ENCODE results near the gene CALY. TPM values are rescaled to one million over a fixed set of nuclear protein-coding genes. Genes with fewer than 3 reads are reported as not detected.

The CALY gene
- total RNA-seq, 1 donor, result 0.73 TPM

DNA sequence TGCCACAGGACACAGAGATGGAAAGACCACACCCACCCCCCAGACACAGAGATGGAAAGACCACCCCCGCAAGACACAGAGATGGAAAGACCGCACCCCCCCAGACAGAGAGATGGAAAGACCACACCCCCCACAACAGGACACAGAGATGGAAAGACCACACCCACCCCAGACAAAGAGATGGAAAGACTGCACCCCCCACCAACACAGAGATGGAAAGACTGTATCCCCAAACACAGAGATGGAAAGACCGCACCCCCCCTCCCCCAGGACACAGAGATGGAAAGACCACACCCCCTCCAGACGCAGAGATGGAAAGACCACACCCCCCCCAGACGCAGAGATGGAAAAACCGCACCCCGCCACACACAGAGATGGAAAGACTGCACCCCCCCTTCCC lies 20.0 kb downstream of the CALY start:
- Histone ChIP-seq H3K4me1 (ENCODE audit: insufficient read depth, low read length) (peaks cover 7% of the 10 kb centered on the region), H3K9me3 (ENCODE audit: low read depth, low read length) (no peaks in the 10 kb centered on the region), H3K4me3 (ENCODE audit: low read length) (no peak overlapping the region)

DNA sequence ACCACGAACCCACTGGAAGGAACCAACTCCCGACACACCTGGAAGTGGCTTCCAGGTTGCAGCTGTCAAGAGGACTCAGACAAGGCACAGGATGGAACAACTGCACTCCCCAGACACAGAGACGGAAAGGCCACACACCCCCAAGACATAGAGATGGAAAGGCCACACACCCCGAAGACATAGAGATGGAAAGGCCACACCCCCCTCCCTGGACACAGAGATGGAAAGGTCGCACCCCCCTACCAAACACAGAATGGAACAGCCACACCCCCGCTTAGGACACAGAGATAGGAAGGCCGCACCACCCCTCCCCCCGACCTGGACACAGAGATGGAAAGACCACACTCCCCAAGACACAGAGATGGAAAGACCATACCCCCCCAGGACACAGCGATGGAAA lies 20.4 kb downstream of the CALY start:
- Histone ChIP-seq H3K9me3 (ENCODE audit: low read depth, low read length) (no peaks in the 10 kb centered on the region), H3K4me3 (ENCODE audit: low read length) (no peak overlapping the region), H3K27me3 (ENCODE audit: insufficient read depth, low read length) (peaks cover 5% of the 10 kb centered on the region), H3K4me1 (ENCODE audit: insufficient read depth, low read length) (peaks cover 7% of the 10 kb centered on the region)

More for the DNA sequence above, 20.0 kb downstream of the CALY start:
- peaks cover 5% of the 10 kb centered on the region for H3K27me3 ChIP-seq (ENCODE audit: insufficient read depth, low read length)

DNA sequence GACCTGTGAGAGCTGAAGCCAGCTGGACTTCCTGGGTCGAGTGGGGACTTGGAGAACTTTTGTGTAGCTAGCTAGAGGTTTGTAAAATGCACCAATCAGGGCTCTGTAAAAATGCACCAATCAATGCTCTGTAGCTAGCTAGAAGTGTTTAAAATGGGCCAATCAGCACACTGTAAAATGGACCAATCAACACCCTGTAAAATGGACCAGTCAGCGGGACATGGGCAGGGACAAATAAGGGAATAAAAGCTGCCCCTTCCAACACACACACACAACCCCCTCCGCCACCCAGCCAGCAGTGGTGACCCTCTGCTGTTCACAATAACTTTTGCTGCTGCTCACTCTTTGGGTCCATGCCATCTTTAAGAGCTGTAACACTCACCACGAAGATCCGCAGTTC lies 20.8 kb downstream of the CALY start:
- no peak overlapping the region for H3K4me3 ChIP-seq (ENCODE audit: low read length)
- H3K27me3 ChIP-seq (ENCODE audit: insufficient read depth, low read length), result peaks cover 5% of the 10 kb centered on the region
- H3K4me1 ChIP-seq (ENCODE audit: insufficient read depth, low read length), result peaks cover 7% of the 10 kb centered on the region
- H3K9me3 ChIP-seq (ENCODE audit: low read depth, low read length), result no peaks in the 10 kb centered on the region

DNA sequence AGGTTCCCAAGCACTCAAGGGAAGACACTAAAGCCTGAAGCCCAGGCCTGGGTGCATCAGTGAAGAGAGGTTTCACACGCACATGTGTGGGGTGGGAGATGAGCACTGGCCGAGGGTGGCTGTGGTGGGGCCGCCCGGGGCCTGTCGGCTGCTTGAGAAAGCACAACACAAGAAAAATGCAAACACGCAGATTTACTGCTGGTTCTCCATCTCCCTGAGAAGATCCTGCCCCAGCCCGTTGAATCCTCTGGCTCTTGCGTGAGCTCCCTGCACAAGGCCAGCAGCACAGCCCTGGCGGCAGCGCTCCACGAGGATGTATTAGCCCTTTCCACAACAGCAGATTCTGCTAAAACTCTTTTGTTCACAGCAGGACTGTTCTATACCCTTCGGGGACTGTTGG lies 21.8 kb downstream of the CALY start:
- H3K9me3 ChIP-seq (ENCODE audit: low read depth, low read length), result no peaks in the 10 kb centered on the region
- H3K4me1 ChIP-seq (ENCODE audit: insufficient read depth, low read length), result peaks cover 7% of the 10 kb centered on the region
- H3K4me3 ChIP-seq (ENCODE audit: low read length), result no peak overlapping the region
- peaks cover 5% of the 10 kb centered on the region for H3K27me3 ChIP-seq (ENCODE audit: insufficient read depth, low read length)

DNA sequence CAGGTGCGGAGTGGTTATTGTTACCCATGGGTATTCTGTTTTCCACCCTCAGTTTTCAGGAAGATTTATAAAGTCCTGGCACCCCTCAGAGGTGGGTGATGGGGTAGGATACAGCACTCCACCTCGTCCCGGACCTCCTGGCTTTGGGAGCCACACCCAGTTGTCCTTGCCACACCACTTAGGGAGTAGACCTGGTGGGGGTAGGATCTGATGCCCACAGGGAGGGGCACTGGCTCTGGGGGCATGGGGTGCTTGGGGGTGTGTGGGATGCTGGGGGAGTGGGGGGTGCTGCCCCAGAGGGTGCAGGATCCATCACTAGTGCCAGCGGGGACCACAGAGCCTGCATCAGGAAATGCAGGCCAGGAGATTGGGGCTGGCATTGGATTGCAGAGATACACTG lies 23.5 kb downstream of the CALY start:
- Histone ChIP-seq H3K4me1 (ENCODE audit: insufficient read depth, low read length) (peaks cover 8% of the 10 kb centered on the region), H3K27me3 (ENCODE audit: insufficient read depth, low read length) (no peaks in the 10 kb centered on the region), H3K4me3 (ENCODE audit: low read length) (no peak overlapping the region), H3K9me3 (ENCODE audit: low read depth, low read length) (no peaks in the 10 kb centered on the region)

DNA sequence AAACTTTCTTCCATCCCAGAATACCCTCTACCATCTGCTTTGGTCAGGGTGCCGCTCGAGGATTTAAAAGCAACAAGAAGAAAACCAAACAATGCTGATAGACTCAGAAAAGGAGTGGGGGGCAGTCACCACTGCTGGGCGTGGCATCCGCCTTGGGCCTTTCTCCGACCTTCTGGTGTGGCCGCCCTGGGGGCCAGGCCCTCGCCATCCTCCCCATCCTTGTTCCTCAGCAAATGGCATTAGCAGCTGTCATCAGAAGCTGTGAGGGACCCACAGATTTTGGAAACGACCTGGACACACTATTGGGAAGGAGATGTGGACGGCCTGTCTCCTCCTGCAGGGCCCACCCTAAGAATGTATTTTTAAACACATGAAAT lies 23.9 kb downstream of the CALY start:
- H3K4me1 ChIP-seq (ENCODE audit: insufficient read depth, low read length), result peaks cover 12% of the 10 kb centered on the region
- no peaks in the 10 kb centered on the region for H3K27me3 ChIP-seq (ENCODE audit: insufficient read depth, low read length)
- H3K4me3 ChIP-seq (ENCODE audit: low read length), result no peak overlapping the region
- no peaks in the 10 kb centered on the region for H3K9me3 ChIP-seq (ENCODE audit: low read depth, low read length)

DNA sequence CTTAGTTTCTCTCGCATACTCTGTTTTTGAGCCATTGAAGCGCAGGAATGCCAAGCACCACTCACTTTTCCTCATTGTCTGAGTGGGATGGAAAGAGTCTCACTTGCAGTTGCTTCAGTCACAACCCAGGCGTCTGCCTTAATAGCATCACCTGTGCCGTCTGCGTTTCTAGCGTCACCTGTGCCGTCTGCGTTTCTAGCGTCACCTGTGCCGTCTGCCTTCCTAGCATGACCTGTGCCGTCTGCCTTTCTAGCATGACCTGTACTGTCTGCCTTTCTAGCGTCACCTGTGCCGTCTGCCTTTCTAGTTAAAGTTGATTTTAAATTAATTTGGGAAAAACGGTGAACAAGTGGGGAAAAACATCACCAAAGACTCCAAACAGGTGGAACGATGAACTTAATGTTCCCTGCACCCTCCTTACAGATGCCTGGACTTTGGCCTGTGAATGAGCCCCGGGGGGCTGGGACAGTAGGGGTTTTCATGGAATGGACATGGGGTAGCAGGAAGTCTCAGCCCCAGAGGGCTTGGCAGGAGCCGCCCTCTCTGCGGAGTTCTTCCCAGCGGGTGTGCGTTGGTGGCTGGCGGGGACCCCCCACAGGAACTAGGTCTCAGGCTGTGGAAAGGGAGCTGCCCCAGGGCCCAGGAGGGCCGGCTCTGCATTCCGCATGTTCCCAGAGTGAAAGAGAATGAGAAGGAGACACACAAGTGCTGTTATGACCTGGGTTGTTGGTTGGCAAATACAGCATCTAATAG lies 24.5 kb downstream of the CALY start:
- Histone ChIP-seq H3K9me3 (ENCODE audit: low read depth, low read length) (no peaks in the 10 kb centered on the region), H3K27me3 (ENCODE audit: insufficient read depth, low read length) (no peaks in the 10 kb centered on the region), H3K4me3 (ENCODE audit: low read length) (no peak overlapping the region), H3K4me1 (ENCODE audit: insufficient read depth, low read length) (peaks cover 18% of the 10 kb centered on the region)

DNA sequence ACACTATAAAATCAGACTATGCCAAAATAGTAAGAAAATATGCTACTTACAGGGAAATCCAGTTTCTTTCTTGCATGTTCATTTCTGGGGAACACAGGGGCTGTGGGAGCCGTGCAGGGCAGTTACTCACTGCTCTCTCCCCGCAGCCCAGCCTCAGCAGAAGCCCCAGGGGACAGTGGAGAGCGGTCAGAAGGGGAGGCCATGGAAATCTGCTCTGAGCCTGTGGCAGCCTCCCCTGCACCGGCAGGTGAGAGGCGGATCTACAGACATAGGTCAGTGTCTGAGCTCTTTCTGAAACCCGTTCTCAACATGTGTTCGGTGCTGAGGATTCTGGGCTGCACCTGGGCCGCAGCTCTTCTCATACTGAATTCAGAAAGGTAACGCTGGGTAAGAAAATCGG lies 25.1 kb downstream of the CALY start:
- Histone ChIP-seq H3K4me3 (ENCODE audit: low read length) (no peak overlapping the region), H3K9me3 (ENCODE audit: low read depth, low read length) (no peaks in the 10 kb centered on the region), H3K4me1 (ENCODE audit: insufficient read depth, low read length) (peaks cover 24% of the 10 kb centered on the region), H3K27me3 (ENCODE audit: insufficient read depth, low read length) (no peaks in the 10 kb centered on the region)

DNA sequence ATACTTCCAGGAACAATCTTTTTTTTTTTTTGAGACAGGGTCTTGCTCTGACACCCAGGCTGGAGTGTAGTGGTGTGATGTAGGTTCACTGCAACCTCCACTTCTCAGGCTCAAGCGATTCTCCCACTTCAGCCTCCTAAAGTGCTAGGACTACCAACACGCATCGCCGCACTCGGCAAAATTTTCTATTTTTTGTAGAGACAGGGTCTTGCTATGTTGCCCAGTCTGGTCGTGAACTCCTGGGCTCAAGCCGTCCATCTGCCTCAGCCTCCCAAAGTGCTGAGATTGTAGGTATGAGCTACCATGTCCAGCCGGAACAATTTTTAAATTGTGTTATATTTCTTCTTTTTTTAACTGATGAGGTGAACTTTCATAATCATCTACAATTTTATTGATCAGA lies 25.9 kb downstream of the CALY start:
- H3K9me3 ChIP-seq (ENCODE audit: low read depth, low read length), result no peaks in the 10 kb centered on the region
- H3K27me3 ChIP-seq (ENCODE audit: insufficient read depth, low read length), result no peaks in the 10 kb centered on the region
- H3K4me3 ChIP-seq (ENCODE audit: low read length), result no peak overlapping the region
- H3K4me1 ChIP-seq (ENCODE audit: insufficient read depth, low read length), result peaks cover 32% of the 10 kb centered on the region

DNA sequence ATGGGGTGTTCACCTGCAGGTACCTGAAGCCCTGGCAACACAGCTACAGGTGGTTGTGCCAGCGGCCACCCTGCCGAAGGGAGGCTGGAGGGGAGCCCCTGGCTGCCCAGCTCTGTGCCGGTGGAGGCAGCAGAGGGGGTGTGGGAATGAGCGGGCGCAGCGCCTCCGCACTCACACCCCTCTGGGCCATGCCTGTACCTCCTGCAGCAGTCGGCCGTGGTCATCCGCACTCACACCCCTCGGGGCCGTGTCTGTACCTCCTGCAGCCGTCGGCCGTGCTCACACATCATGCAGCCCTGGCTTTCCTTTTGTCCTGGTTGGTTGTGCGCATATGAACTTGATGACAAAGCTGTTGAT lies 26.3 kb downstream of the CALY start:
- H3K9me3 ChIP-seq (ENCODE audit: low read depth, low read length), result no peaks in the 10 kb centered on the region
- H3K4me1 ChIP-seq (ENCODE audit: insufficient read depth, low read length), result peaks cover 36% of the 10 kb centered on the region
- H3K27me3 ChIP-seq (ENCODE audit: insufficient read depth, low read length), result no peaks in the 10 kb centered on the region
- H3K4me3 ChIP-seq (ENCODE audit: low read length), result no peak overlapping the region

DNA sequence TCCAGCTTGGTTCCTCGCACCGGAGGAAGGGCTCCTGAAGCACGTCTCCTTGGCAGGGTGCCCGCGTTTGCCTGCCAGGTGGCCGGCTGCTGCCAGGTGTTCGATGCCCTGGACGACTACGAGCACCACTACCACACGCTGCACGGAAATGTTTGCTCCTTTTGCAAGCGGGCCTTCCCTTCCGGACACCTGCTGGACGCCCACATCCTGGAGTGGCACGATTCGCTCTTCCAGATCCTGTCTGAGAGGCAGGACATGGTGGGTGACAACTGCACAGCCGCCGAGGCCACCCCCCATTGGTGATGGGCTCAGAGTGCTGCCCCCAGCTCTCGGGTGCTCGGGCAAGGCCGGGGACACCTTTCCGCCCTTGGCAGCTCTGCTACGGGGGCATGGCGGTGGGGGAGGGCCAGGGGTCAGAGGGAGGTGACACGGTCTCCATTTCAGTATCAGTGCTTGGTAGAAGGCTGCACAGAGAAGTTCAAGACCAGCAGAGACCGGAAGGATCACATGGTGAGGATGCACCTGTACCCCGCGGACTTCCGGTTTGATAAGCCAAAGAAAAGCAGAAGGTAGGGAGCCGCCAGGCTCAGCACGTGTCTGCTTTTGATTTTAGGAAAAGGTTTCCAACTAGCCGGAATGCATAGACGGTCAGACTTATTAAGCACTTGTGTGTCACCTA lies 26.8 kb downstream of the CALY start:
- H3K9me3 ChIP-seq (ENCODE audit: low read depth, low read length), result no peaks in the 10 kb centered on the region
- H3K4me3 ChIP-seq (ENCODE audit: low read length), result no peak overlapping the region
- H3K4me1 ChIP-seq (ENCODE audit: insufficient read depth, low read length), result peaks cover 39% of the 10 kb centered on the region
- no peaks in the 10 kb centered on the region for H3K27me3 ChIP-seq (ENCODE audit: insufficient read depth, low read length)

DNA sequence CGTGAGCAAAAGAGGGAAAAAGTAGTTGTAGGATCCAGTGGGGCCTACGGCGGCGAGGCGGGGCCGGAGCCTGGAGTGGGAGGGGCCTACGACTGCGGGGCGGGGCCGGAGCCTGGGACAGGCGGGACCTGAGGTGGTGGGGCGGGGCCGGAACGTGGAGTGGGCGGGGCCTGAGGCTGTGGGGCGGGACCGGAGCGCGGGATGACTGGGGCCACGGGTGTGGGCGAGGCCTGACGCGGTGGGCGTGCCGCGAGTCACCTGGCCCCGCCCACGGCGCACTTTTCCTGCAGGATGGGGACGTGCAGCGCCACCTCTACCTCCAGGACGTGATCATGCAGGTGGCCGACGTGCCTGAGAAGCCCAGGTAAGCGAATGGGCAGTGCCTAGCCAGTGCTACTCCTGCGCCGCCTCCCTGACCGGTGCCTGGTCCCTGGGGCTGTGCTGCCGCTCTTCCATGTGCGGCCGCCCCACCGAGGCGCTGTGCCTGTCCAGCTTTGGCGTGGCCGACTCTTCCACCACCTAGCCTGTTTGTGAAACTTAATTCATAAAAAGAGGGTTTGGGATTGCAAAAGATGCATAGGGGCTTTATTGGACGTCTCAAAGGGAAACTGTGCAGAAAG lies 27.5 kb downstream of the CALY start:
- H3K9me3 ChIP-seq (ENCODE audit: low read depth, low read length), result no peaks in the 10 kb centered on the region
- H3K27me3 ChIP-seq (ENCODE audit: insufficient read depth, low read length), result no peaks in the 10 kb centered on the region
- H3K4me1 ChIP-seq (ENCODE audit: insufficient read depth, low read length), result peaks cover 39% of the 10 kb centered on the region
- H3K4me3 ChIP-seq (ENCODE audit: low read length), result peak overlapping the region; percentile 93

DNA sequence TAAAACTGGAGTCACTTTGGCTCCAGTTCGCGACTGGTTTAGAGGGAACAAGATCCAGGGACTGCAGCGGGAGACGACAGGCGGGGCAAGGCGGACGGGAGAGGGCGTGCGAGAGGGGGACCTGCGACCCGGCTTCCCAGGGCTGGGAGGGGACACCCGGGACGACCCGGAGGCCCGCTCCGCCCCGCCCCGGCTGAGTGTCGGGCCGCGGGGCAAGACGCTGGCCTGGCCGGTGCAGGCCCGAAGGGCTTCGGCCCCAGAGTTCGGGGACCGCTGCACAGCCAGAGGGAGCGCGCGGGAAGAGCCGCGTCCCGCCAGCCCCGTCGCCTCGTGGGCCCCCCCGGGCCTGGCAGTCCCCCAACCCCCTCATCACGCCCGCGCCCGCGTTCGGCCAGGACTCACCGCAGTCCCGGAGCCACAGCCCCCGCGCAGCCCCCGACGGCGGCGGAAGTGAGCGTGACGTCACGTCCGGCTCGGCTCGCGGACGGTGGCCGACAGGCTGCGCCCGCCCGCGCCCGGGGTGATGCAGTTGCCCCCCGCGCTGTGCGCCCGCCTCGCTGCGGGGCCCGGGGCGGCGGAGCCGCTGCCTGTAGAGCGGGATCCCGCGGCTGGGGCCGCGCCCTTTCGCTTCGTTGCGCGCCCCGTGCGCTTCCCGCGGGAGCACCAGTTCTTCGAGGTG lies 28.1 kb downstream of the CALY start, which contains the start of the genes TUBGCP2 and ZNF511:
TSS of gene TUBGCP2 (minus strand) at position 452 of the 679 bp plus-strand sequence. CDS start 5,931 bp downstream, outside the sequence.
TSS of gene ZNF511 (plus strand) at position 494 of the 679 bp plus-strand sequence. CDS start at position 524, 30 bp downstream.
- H3K9me3 ChIP-seq (ENCODE audit: low read depth, low read length), result no peaks in the 10 kb centered on the region
- peak within 1 kb of the TSS; percentile 93 for H3K4me3 ChIP-seq (ENCODE audit: low read length)

DNA sequence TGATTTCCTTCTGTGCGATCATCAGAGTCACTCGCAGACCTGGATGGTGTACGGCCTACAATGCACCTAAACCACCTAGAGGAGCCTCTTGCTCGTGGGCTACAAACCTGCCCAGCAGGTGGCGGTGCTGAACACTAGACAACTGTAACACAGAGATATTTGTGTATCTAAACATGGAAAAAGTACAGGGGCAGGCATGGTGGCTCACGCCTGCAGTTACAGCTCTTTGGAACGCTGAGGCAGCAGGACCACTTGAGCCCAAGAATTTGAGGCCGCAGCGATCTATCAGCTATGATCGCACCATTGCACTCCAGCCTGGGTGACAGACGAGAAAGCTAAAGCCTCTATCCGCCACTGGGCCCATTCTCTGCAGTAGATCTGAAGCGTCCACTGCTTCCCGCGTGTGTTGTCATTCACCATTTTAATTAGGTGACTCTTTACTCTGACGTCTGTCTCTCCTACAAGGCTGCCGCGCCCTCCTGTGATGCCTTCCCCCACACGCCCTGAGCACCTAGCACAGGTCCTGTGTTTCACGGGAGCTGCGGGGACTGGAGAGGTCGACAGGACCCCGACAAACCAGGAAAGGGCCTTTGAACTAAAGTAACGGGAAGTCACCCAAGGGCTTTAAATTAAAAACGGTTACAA lies 28.8 kb downstream of the CALY start:
- H3K4me1 ChIP-seq (ENCODE audit: insufficient read depth, low read length), result peaks cover 39% of the 10 kb centered on the region
- H3K27me3 ChIP-seq (ENCODE audit: insufficient read depth, low read length), result no peaks in the 10 kb centered on the region
- H3K4me3 ChIP-seq (ENCODE audit: low read length), result peak overlapping the region; percentile 93
- H3K9me3 ChIP-seq (ENCODE audit: low read depth, low read length), result no peaks in the 10 kb centered on the region

More for the DNA sequence above, 28.1 kb downstream of the CALY start, which contains the start of the genes TUBGCP2 and ZNF511:
- peaks cover 39% of the 10 kb centered on the region for H3K4me1 ChIP-seq (ENCODE audit: insufficient read depth, low read length)
- no peaks in the 10 kb centered on the region for H3K27me3 ChIP-seq (ENCODE audit: insufficient read depth, low read length)
